LNCAP (cell line): Measurements from ENCODE around the gene CCDC12.

Experiments used
- CTCF ChIP-seq: fragments of 450-650 bp; IDR thresholded peaks from 2 replicates; pipeline ENCODE4 v1.5.1; 2017; ENCODE audit warnings: mild to moderate bottlenecking

Gene CCDC12

GRCh38 chr3:46960081-46960701 is 16.4 kb downstream of the CCDC12 start:
- TF ChIP-seq CTCF = no peak

- TF ChIP-seq CTCF = no peak
These were observed 17.4 kb downstream of the CCDC12 start for GRCh38 chr3:46959161-46959511.

- TF ChIP-seq CTCF = no peak
These were observed 17.9 kb downstream of the CCDC12 start for GRCh38 chr3:46958467-46959160.

- no peak for TF ChIP-seq CTCF
These were observed 19.3 kb downstream of the CCDC12 start for GRCh38 chr3:46957092-46957820.

- TF ChIP-seq CTCF = no peak
These were observed 20.7 kb downstream of the CCDC12 start for GRCh38 chr3:46955801-46956259.

- no peak for TF ChIP-seq CTCF
These were observed 21.4 kb downstream of the CCDC12 start for GRCh38 chr3:46955157-46955556.

GRCh38 chr3:46954178-46954577 is 22.4 kb downstream of the CCDC12 start:
- no peak for TF ChIP-seq CTCF
